Activated CD8-positive, alpha-beta T cell treated with anti-CD3 and anti-CD28 coated beads for 36 hours (primary cell): ENCODE results near the gene EOMES. TPM values are rescaled to one million over a fixed set of nuclear protein-coding genes. Genes with fewer than 3 reads are reported as not detected.
A peak's percentile ranks its signal among the peaks of the same experiment; 100 is the strongest.

Source experiments
- ATAC-seq: fragments of 200-7000 bp; cut with Tn5 transposase; one replicate; pipeline ENCODE4 v1.10.0; 2021; ENCODE audit warnings: mild to moderate bottlenecking, moderate library complexity
- CTCF ChIA-PET: fragments of 350-600 bp; sonication (Branson Sonifier 250); formaldehyde crosslinking; loops from one replicate; lab custom pipeline; 2021; ENCODE audit warnings: antibody characterized with exemption; lab: Charles Lee
- POLR2A ChIA-PET: fragments of 350-600 bp; sonication (Branson Sonifier 250); formaldehyde crosslinking; loops from one replicate; lab custom pipeline; 2021; ENCODE audit warnings: antibody characterized with exemption; lab: Charles Lee
- DNase-seq: peaks from one replicate; pipeline ENCODE4 v3.0.0-alpha.2; 2020
- H3K27ac Mint-ChIP-seq: one replicate; pipeline ENCODE4 v1.8.0; 2021; ENCODE audit warnings: mild to moderate bottlenecking, mixed read lengths
- H3K27me3 Mint-ChIP-seq: one replicate; pipeline ENCODE4 v1.8.0; 2021; ENCODE audit warnings: mixed read lengths
- H3K36me3 Mint-ChIP-seq: one replicate; pipeline ENCODE4 v1.8.0; 2021; ENCODE audit warnings: low read depth, mixed read lengths
- H3K4me1 Mint-ChIP-seq: one replicate; pipeline ENCODE4 v1.8.0; 2021; ENCODE audit warnings: low read depth, mixed read lengths
- H3K4me3 Mint-ChIP-seq: one replicate; pipeline ENCODE4 v1.8.0; 2021; ENCODE audit warnings: mild to moderate bottlenecking, moderate library complexity, mixed read lengths
- H3K9me3 Mint-ChIP-seq: one replicate; pipeline ENCODE4 v1.8.0; 2021; ENCODE audit warnings: mixed read lengths
- intact Hi-C: fragments of 100-400 bp; cut with micrococcal nuclease; formaldehyde crosslinking; loops from one replicate; pipeline ENCODE4 v1.10.0; 2022
- total RNA-seq, 2 experiments: library from RNA; stranded (reverse); gene quantifications; one replicate each; pipeline ENCODE4 v1.2.3, GENCODE V29; 2021
- TF ChIP-seq, protein P1 (sequence below): fragments of 200-600 bp; IDR thresholded peaks from one replicate; pipeline ENCODE4 v1.8.0; 2022; ENCODE audit warnings: antibody characterized with exemption, mild to moderate bottlenecking

Gene EOMES
- total RNA-seq, 2 experiments from 2014 or later: 4.2 to 4.4 TPM

DNA sequence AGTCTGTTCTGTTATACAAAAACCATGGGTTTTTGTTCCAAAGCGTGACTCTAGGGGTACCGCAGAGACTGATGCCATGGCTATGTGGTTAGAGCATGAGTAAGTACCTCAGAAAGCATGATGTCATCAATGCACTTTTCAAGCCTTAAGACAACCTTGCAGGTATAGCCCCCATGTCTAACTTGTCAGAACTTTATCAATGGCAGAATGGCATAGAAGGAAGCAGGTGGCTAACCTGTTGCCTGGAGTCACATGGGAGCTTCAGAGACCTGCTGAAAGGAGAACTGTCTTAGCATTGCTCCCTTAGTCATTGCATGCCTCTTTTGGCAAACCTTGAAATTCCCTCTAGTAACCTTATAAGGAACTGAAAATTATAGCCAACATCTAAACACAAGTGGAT, 52.5 kb downstream of the EOMES start:
- POLR2A ChIA-PET: no interaction called here
- CTCF ChIA-PET: interaction anchor here (1.3 kb wide), 1 partner anchor 12 kb away, joined by 5 read pairs; no protein-coding TSS in a partner anchor

DNA sequence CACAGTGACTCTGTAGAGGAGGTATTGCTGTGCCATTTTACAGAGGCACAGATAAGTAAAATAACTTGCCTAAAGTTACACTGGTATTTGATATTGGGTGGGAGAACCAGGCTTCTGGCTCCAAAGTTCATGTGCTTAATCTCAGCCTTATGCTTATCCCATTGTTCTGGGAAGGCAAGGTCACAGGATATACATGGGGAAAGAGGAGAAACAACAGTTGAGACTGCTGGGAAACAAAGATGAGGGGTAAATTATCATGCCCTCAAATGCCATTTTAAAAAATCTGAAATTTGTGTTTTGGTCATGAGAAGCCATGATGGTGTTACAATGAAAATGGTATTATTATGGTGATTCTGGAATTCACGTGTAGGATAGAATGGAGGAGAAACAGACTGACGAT, 54.4 kb downstream of the EOMES start:
- POLR2A ChIA-PET: no interaction called here
- no peak overlapping the region for H3K4me3 Mint-ChIP-seq
- no peaks in the 10 kb centered on the region for H3K9me3 Mint-ChIP-seq
- H3K36me3 Mint-ChIP-seq: no peaks in the 10 kb centered on the region
- CTCF ChIA-PET: interaction anchor here (0.6 kb wide), 1 partner anchor 10 kb away, joined by 3 read pairs; no protein-coding TSS in a partner anchor
- no peak for DNase-seq
- H3K27ac Mint-ChIP-seq: no peak overlapping the region
- peaks cover 6% of the 10 kb centered on the region for H3K4me1 Mint-ChIP-seq
- no peaks in the 10 kb centered on the region for H3K27me3 Mint-ChIP-seq
- TF ChIP-seq, protein P1, sequence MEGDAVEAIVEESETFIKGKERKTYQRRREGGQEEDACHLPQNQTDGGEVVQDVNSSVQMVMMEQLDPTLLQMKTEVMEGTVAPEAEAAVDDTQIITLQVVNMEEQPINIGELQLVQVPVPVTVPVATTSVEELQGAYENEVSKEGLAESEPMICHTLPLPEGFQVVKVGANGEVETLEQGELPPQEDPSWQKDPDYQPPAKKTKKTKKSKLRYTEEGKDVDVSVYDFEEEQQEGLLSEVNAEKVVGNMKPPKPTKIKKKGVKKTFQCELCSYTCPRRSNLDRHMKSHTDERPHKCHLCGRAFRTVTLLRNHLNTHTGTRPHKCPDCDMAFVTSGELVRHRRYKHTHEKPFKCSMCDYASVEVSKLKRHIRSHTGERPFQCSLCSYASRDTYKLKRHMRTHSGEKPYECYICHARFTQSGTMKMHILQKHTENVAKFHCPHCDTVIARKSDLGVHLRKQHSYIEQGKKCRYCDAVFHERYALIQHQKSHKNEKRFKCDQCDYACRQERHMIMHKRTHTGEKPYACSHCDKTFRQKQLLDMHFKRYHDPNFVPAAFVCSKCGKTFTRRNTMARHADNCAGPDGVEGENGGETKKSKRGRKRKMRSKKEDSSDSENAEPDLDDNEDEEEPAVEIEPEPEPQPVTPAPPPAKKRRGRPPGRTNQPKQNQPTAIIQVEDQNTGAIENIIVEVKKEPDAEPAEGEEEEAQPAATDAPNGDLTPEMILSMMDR: no peak
- no peak for ATAC-seq
- intact Hi-C loops: no loop called here

More for the DNA sequence above, 52.5 kb downstream of the EOMES start:
- Mint-ChIP-seq H3K9me3 (no peaks in the 10 kb centered on the region), H3K27ac (no peak overlapping the region), H3K36me3 (no peaks in the 10 kb centered on the region), H3K4me1 (peaks cover 6% of the 10 kb centered on the region), H3K4me3 (no peak overlapping the region), H3K27me3 (no peaks in the 10 kb centered on the region)
- TF ChIP-seq, protein P1: no peak
- DNase-seq (peak; percentile 20), ATAC-seq (peak; percentile 83)
- intact Hi-C loops: no loop called here

DNA sequence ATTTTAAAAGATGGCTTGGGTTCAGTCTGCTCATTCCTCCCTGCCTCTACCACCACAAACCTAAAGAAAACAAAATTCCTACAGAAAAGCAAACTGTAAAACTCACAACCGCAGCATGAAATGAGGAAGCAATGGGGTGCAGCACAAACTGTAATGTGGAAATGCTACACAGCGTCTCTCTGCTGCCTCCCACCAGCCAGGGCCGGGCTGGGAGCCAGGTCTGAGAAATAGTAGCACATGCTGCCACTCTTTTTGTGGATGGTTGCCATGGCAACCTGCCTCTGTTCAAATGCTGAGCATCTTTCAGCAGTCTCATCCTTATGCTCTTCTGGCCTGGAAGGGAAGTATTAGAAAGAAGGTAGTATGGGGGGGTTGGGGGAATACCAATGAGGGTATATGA, 55.4 kb downstream of the EOMES start:
- ChIA-PET CTCF (interaction anchor here (1.0 kb wide), 1 partner anchor 9 kb away, joined by 7 read pairs; no protein-coding TSS in a partner anchor), POLR2A (interaction anchor here (0.6 kb wide), 1 partner anchor 626 kb away, joined by 4 read pairs; no protein-coding TSS in a partner anchor)
- intact Hi-C loops: no loop called here
- TF ChIP-seq, protein P1: no peak
- no peaks in the 10 kb centered on the region for H3K36me3 Mint-ChIP-seq
- no peak overlapping the region for H3K4me3 Mint-ChIP-seq
- DNase-seq: peak; percentile 34
- peaks cover 8% of the 10 kb centered on the region for H3K4me1 Mint-ChIP-seq
- ATAC-seq: no peak
- no peaks in the 10 kb centered on the region for H3K27me3 Mint-ChIP-seq
- no peak overlapping the region for H3K27ac Mint-ChIP-seq
- no peaks in the 10 kb centered on the region for H3K9me3 Mint-ChIP-seq

DNA sequence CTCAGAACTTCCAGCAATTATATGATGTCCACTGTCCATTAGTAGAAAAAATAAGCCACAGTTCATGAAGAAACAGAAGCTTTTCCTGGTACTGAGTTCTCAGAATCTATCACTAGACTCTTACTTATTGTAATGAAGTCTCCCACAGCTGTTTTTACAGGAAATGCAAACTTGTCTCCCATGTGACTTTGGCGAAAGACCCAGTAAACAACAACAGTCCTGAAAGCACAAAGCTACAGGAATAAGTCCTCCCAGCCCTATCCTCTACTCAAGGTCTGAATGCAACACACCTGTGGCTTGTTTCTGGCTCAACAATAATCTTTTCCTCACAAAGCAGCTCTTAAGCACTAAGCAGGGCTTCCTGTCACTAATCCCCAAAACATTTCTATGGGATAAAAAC, 55.9 kb downstream of the EOMES start:
- H3K4me3 Mint-ChIP-seq: no peak overlapping the region
- H3K27ac Mint-ChIP-seq: no peak overlapping the region
- ATAC-seq (no peak), DNase-seq (no peak)
- H3K36me3 Mint-ChIP-seq: no peaks in the 10 kb centered on the region
- intact Hi-C loops: no loop called here
- H3K9me3 Mint-ChIP-seq: no peaks in the 10 kb centered on the region
- TF ChIP-seq, protein P1: no peak
- peaks cover 11% of the 10 kb centered on the region for H3K4me1 Mint-ChIP-seq
- ChIA-PET POLR2A (interaction anchor here (0.6 kb wide), 1 partner anchor 627 kb away, joined by 4 read pairs; no protein-coding TSS in a partner anchor), CTCF (interaction anchor here (1.0 to 2.1 kb wide), 2 partner anchors 9 to 15 kb away, joined by 7 to 9 read pairs; no protein-coding TSS in a partner anchor)
- peaks cover 1% of the 10 kb centered on the region for H3K27me3 Mint-ChIP-seq

Other genes starting within 250 kb of the EOMES start
- gene SLC4A7, start 237.9 kb downstream of the EOMES start, total RNA-seq: 10 to 100 TPM; 48.0 to 48.8 TPM